ENCODE measurements around the gene SNRNP200.
A peak's percentile ranks its signal among the peaks of the same experiment; 100 is the strongest.

Gene SNRNP200

GRCh38 chr2:96305091-96305978 lies at the start of gene SNRNP200:
TSS of gene SNRNP200 (minus strand) at chr2:96305546. CDS start at chr2:96305437, 109 bp downstream.
- peak; percentile 96 for DNase-seq

DNA sequence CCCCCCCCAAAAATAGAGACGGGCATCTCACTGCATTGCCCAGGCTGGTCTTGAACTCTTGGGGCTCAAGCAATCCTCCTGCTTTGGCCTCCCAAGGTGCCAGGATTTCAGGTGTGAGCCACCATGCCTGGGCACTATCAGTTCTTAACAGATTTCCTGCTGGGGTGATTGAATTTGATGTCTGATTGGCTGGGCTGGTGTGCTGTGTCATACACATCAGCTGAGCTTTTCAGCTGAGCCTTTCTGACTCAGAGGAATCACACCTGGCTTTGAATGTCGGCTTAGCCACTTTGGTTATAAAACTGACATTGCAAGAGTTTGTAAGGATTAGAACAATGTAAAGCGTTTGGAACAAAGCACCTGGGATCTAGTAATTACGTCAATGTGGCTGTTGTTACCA lies 49.1 kb upstream of the SNRNP200 start:
- DNase-seq = no peak

DNA sequence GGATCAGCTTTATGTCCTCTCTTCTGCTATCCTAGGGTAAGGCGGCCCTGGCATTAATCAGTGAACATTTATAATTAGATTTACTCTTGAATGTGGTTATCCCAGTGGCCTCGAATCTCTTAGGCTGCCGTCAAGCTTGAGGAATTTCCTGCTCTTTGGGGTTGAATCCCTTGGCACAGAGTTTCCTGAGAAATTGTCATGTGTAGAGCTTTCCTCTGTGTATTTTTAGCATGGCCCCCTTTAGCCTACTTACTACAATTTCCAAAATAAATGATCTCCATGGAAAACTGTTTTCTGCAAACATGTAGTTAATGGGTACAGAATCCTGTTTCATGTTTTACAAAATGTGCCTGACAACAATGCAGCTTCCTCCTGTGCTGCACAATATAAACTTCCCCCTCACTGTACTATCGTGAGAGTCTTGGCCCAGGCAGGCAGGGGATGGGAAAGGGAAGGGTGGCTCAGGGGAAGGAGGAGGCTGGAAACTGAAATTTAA lies 48.3 kb upstream of the SNRNP200 start:
- no peak for DNase-seq

DNA sequence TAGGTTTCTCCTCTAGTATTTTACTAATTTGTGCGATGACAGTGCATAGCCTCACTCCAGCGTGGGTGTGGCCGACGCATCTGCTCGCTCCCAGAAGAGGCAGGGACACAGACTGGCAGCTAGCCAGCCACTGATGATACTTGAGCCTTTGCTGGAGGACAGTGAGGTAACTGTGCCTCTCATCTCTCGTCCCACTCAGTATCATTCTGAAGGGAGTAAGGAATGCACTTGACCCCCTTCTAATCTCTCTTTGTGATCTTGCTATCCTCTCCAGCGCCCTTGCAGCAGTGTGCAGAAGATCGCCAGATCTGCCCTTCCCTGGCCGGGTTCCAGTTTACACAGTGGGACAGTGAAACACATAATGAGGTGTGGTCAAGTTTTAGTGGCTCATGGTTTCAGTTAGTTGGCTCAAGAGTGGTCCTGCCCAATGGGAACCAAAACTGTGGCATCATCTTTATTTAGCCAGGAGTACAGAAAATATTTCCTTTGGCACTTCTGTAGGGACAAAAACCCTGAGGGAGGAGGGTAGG lies 47.8 kb upstream of the SNRNP200 start:
- peak; percentile 87 for DNase-seq

DNA sequence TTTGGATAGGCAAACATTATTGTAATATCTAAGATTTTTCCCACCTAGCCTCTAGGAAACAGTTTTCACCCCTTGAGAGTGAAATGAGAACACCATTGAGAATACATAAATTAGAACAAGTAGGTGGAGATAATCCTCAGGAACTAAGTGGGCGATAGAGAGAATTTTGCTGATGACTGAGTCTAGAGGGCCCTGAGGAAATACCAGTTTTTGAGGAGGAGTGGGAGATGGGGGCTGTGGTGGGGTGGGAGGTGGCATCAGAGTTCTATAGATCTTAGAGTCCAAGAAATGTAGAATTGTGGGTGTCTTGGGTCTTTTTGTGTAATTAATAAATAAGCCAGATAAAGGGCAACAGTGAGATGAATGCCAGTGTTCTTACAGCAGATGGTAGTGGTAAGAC lies 42.0 kb upstream of the SNRNP200 start:
- no peak for DNase-seq

DNA sequence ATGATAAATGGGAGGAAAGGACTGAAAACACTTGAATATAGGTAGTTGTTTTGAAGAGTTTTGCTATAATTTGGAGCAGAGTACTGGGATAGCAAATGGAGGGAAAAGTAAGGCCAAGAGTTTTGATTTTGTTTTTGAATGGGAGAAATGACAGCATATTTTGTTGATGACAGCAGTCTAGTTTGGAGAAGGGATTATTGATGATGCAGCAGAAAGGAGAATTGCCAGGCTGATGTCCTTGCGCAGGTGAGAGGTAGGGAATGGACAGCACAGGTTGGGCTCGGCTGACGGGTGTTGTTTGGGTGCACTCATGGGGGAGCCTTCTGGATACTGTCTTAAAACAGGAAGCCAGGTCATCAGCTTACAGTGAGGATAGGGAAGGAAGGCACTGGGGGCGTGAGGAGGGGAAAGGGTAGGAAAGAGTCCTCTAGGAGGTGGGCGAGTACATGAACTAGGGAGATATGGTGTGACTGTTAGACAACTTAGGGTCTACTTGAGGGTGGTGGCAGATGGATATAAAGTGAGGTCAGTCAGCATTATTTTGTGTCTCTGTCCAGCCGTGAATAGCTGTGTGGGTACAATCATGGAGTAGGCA lies 40.6 kb upstream of the SNRNP200 start:
- DNase-seq = no peak

- peak; percentile 50 for DNase-seq
Observed at GRCh38 chr2:96345438-96345837, 40.1 kb upstream of the SNRNP200 start.

DNA sequence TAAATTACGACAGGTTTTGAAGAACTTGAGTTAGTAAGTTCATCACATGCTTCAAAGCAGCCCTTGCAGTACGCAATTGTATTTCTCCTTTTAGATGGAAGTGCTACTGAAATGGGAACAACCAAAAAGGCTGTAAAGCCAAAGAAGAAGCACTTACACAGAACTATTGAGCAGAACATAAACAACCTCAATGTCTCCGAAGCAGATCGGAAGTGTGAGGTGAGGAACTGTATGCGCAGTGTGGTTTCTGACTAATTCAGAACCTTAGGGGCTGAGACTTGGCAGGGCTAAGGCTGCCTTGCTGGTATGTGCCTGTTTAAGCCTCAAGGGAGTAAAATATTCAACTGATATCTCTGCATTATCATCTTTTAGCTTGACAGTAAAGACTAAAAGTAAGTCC lies 38.7 kb upstream of the SNRNP200 start:
- DNase-seq = no peak

- peak; percentile 47 for DNase-seq
Observed at GRCh38 chr2:96342085-96342484, 36.7 kb upstream of the SNRNP200 start.

DNA sequence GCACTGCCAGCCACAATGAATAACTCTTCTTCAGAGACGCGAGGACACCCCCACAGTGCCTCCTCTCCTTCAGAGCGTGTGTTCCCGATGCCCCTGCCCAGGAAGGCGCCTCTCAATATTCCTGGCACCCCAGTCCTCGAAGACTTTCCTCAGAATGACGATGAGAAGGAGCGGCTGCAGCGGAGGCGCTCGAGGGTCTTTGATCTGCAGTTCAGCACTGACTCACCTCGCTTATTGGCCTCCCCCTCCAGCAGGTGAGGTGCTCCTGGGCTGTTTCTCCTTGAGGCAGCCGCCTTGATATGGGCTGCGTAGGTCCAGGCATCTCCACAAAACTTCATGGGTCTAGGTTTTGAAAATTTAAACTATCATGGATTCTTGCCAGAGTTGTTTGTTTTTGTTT lies 36.3 kb upstream of the SNRNP200 start:
- DNase-seq = no peak

DNA sequence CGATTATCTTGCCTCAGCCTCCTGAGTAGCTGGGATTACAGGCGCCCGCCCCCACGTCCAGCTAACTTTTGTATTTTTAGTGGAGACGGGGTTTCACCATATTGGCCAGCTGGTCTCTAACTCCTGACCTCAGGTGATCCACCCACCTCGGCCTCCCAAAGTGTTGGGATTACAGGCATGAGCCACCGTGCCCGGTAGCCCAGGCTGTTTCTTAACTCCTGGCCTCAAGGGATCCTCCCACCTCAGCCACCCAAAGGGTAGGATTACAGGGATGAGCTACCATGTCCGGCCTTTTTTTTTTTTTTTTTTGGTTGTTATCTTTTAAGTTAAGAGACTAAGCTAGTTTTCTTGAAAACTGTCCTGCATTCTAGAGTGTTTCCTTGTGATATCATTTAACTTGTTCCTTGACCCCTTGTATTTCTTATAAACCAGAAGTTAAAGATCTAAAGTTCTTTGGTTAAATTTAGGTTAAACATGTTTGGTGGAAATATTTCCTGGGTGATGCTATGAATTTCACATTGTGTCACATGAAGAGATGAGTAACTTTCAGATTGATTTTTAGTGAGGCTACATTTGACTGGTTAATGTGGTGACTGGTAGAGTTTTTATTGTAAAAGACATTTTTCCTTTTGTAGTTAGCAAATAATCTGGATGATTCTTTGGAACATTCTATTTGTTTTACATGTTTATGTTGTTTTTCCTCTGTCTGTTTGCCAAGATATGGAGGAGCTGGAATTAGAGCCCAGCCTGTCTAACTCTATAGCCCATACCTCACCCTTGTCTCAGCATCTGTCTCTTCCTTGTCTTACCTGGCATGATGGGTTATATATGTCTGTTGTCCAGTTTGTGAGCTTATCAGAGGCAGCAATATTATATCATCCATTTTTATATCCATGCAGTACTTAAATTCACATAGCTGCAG lies 35.4 kb upstream of the SNRNP200 start:
- no peak for DNase-seq

DNA sequence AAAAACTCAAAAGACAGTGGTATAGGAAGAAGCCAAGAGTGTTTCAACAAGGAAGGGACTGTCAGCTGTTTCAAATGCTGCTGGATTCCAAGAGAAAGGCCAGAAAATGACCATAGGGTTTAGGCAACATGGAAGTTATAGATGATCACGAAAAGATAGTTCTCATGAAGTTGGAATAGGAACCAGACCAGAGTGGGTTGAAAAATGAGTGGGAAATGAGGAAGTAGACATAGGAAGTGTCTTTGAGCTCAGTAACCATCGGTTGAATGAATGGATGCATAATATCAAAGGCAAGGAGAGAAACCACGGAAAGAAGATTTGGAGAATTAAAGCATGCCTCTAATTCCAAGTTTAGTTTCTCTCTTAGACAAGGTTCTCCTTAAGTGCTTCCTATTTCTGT lies 31.5 kb upstream of the SNRNP200 start:
- no peak for DNase-seq

GRCh38 chr2:96336104-96336775 lies 30.9 kb upstream of the SNRNP200 start:
- no peak for DNase-seq

DNA sequence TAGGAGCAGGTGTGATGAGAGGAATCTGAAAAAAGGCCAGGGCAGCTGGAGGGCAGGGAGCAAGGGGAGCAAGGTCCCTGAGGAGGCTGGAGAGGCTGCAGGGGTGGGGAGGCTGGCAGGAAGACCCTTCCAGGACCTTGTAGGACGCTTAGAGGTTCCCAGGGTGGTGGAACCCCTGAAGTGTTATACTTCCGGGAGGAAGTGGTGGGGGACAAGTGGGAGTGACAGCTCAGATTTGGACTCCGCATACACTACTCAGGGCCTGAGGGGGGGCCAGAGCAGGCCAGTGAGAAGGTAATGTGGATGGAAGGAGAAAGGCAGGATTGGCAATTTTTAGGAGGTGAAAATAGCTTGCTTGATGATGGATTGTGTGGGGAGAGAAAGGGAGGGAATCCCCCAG lies 28.4 kb upstream of the SNRNP200 start:
- no peak for DNase-seq

- no peak for DNase-seq
Observed at GRCh38 chr2:96330407-96330806, 25.1 kb upstream of the SNRNP200 start.

DNA sequence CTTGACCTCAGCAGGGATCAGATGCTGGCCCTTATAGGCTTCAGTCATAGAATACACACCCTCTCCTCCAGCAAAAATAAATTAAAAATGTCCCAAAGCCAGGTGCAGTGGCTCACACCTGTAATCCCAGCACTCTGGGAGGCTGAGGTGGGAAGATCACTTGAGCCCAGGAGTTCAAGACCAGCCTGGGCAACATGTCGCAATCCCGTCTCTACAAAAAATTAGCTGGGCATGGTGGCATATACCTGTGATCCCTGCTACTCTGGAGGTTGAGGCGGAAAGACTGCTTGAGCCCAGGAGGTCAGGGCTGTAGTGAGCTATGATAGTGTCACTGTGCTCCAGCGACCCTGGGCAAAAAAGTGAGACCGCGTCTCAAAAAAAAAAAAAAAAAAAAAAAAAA lies 24.5 kb upstream of the SNRNP200 start:
- no peak for DNase-seq

DNA sequence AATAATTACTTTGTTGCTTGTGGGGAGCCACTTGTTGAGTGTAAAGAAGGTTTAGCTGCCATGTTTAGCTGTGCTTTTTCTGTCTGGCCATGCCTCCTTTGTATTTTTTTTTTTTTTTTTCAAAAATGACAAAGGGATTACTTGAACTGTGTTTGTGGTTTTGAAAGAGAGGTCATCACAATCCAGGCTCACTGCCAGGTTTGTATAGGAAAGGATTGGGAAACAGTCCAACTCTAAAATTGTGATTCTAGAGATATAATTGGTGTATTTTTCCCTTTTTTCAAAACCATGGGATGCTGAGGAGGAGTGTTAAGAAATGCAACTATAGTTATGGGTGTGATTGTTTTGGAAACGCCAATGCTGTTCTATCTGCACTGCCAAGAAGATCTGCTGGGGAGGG lies 24.1 kb upstream of the SNRNP200 start:
- DNase-seq = peak; percentile 71

- DNase-seq = no peak
Observed at GRCh38 chr2:96326990-96327820, 21.9 kb upstream of the SNRNP200 start.

- DNase-seq = no peak
Observed at GRCh38 chr2:96326564-96326963, 21.2 kb upstream of the SNRNP200 start.

DNA sequence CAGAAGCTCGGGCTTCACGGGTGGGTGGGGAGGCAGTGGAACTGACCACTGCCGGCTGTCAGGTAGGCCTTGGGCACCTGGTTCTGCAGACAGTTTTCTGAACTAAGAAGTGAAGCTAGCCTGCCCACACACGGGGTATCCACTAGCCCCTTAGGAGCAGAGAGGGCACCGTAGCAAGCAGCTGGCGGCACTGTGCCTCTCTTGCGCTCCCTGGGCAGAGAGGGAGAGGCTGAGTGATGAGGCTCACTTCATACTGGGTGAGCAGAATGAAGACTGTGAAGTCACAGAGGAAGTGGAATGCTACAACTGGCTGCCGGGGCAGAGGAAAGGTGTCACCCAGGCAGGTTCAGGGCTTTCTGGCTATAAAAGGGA lies 20.5 kb upstream of the SNRNP200 start:
- peak; percentile 60 for DNase-seq

Measured in hematopoietic multipotent progenitor cell treated with erythropoietin and hydrocortisone succinate and interleukin-3 and kit ligand, for 6 days (in vitro differentiated cells).